ENCODE data around the gene HEATR5A.

The HEATR5A gene

GRCh38 chr14:31403707-31404106, 16.6 kb downstream of the HEATR5A start:
- Histone ChIP-seq H3K9me3 (no peaks in the 10 kb centered on the region), H3K27me3 (no peaks in the 10 kb centered on the region), H3K4me3 (ENCODE audit: low read depth in 1 of 2, low read length in 1 of 2) (no peak overlapping the region), H3K4me1 (ENCODE audit: control insufficient read depth in 1 of 2, insufficient read depth in 1 of 2, low read depth in 1 of 2, low read length in 1 of 2) (no peaks in the 10 kb centered on the region), H3K27ac (no peak overlapping the region), H3K36me3 (peaks cover 36% of the 10 kb centered on the region)
- TF ChIP-seq CTCF (IDR thresholded peaks at IDR 0.05) = no peak

- Histone ChIP-seq H3K9me3 (no peaks in the 10 kb centered on the region), H3K4me3 (ENCODE audit: low read depth in 1 of 2, low read length in 1 of 2) (no peak overlapping the region), H3K27ac (no peak overlapping the region), H3K36me3 (peaks cover 44% of the 10 kb centered on the region), H3K27me3 (no peaks in the 10 kb centered on the region), H3K4me1 (ENCODE audit: control insufficient read depth in 1 of 2, insufficient read depth in 1 of 2, low read depth in 1 of 2, low read length in 1 of 2) (no peaks in the 10 kb centered on the region)
- no peak for TF ChIP-seq CTCF (IDR thresholded peaks at IDR 0.05)
Observed at GRCh38 chr14:31402764-31403439, 17.4 kb downstream of the HEATR5A start.

- no peaks in the 10 kb centered on the region for H3K27me3 ChIP-seq
- no peaks in the 10 kb centered on the region for H3K4me1 ChIP-seq (ENCODE audit: control insufficient read depth in 1 of 2, insufficient read depth in 1 of 2, low read depth in 1 of 2, low read length in 1 of 2)
- no peak overlapping the region for H3K27ac ChIP-seq
- H3K4me3 ChIP-seq (ENCODE audit: low read depth in 1 of 2, low read length in 1 of 2) = no peak overlapping the region
- peaks cover 56% of the 10 kb centered on the region for H3K36me3 ChIP-seq
- no peak for TF ChIP-seq CTCF (IDR thresholded peaks at IDR 0.05)
- H3K9me3 ChIP-seq = no peaks in the 10 kb centered on the region
Observed at GRCh38 chr14:31401369-31401932, 18.9 kb downstream of the HEATR5A start.

GRCh38 chr14:31400031-31400638, 20.2 kb downstream of the HEATR5A start:
- H3K27me3 ChIP-seq = no peaks in the 10 kb centered on the region
- H3K4me1 ChIP-seq (ENCODE audit: control insufficient read depth in 1 of 2, insufficient read depth in 1 of 2, low read depth in 1 of 2, low read length in 1 of 2) = no peaks in the 10 kb centered on the region
- no peak for TF ChIP-seq CTCF (IDR thresholded peaks at IDR 0.05)
- peaks cover 68% of the 10 kb centered on the region for H3K36me3 ChIP-seq
- H3K27ac ChIP-seq = no peak overlapping the region
- H3K4me3 ChIP-seq (ENCODE audit: low read depth in 1 of 2, low read length in 1 of 2) = no peak overlapping the region
- H3K9me3 ChIP-seq = no peaks in the 10 kb centered on the region

GRCh38 chr14:31395572-31396205, 24.7 kb downstream of the HEATR5A start:
- no peaks in the 10 kb centered on the region for H3K27me3 ChIP-seq
- H3K36me3 ChIP-seq = peaks cover 96% of the 10 kb centered on the region
- no peaks in the 10 kb centered on the region for H3K9me3 ChIP-seq
- no peaks in the 10 kb centered on the region for H3K4me1 ChIP-seq (ENCODE audit: control insufficient read depth in 1 of 2, insufficient read depth in 1 of 2, low read depth in 1 of 2, low read length in 1 of 2)
- H3K4me3 ChIP-seq (ENCODE audit: low read depth in 1 of 2, low read length in 1 of 2) = no peak overlapping the region
- H3K27ac ChIP-seq = no peak overlapping the region
- TF ChIP-seq CTCF (IDR thresholded peaks at IDR 0.05) = no peak
